IMR-90 (cell line): ENCODE measurements around the gene ZSCAN5A.
"Not testable (repeated sequence)": the region's sequence is repeated elsewhere in the genome, so short reads cannot be mapped to it uniquely, and the experiment has no call there.

Experiments used
- CEBPB ChIP-seq: IDR thresholded peaks from 2 replicates; pipeline ENCODE4 v1.6.1; 2012; ENCODE audit warnings: low read depth, low read length, improper control_type of control experiment
- CTCF ChIP-seq: conservative IDR thresholded peaks from 2 replicates; pipeline ENCODE4 v1.5.1; 2012; ENCODE audit warnings: mild to moderate bottlenecking, low read depth, low read length, improper control_type of control experiment
- MAFK ChIP-seq: IDR thresholded peaks from 2 replicates; pipeline ENCODE4 v1.6.1; 2012; ENCODE audit warnings: low read depth, low read length, improper control_type of control experiment
- POLR2A ChIP-seq: IDR thresholded peaks from 2 replicates; pipeline ENCODE4 v1.6.1; 2012; ENCODE audit warnings: mild to moderate bottlenecking, low read depth, low read length
- USF2 ChIP-seq: fragments of 150-350 bp; IDR thresholded peaks from 2 replicates; pipeline ENCODE4 v1.6.1; 2017; ENCODE audit warnings: mild to moderate bottlenecking, antibody characterized with exemption, low read length, low read depth

- TF ChIP-seq CTCF, USF2, POLR2A, MAFK, CEBPB: not testable (repeated sequence)
Measured at GRCh38 chr19:56248736-56249338, 65.8 kb downstream of the ZSCAN5A start.
